Measurements from ENCODE around the gene OR51L1.
"Not testable (repeated sequence)": the region's sequence is repeated elsewhere in the genome, so short reads cannot be mapped to it uniquely, and the experiment has no call there.

OR51L1 gene, protein sequence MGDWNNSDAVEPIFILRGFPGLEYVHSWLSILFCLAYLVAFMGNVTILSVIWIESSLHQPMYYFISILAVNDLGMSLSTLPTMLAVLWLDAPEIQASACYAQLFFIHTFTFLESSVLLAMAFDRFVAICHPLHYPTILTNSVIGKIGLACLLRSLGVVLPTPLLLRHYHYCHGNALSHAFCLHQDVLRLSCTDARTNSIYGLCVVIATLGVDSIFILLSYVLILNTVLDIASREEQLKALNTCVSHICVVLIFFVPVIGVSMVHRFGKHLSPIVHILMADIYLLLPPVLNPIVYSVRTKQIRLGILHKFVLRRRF

DNA sequence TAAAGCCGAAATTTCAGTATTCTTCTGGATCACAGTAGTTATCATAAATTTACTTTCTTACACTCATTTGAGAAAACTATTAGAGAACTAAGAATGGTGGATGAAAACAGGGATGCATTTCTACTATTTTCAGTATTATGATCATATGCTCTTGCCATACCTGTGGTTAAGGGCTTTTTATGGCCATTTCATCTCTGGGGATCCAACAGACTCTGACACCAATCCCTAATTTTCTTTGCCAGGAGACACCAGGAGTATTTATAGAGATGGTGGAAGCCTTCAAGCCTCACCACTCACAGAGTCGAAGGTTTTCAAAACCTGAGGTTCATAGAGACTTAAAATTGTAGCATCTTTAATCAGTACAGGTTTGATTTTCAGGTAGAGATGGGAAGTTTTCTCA is at the start of gene OR51L1:
Gene OR51L1 (plus strand): TSS at position 301 of the 400 bp plus-strand sequence. CDS start 4,132 bp downstream, outside the sequence.
- no peak for DNase-seq

GRCh38 chr11:4947505-4947904 is 47.1 kb upstream of the OR51L1 start, which contains the start of gene OR51A4:
TSS of gene OR51A4 (minus strand) at chr11:4947605. CDS start at chr11:4947100, 505 bp downstream.
- no peak for DNase-seq

GRCh38 chr11:4955613-4956012 is 39.0 kb upstream of the OR51L1 start, which contains the start of gene OR51A2:
TSS of gene OR51A2 (minus strand) at chr11:4955713. CDS start at chr11:4955713, 0 bp downstream.
- DNase-seq: not testable (repeated sequence)

GRCh38 chr11:4957396-4957795 is 37.3 kb upstream of the OR51L1 start:
- DNase-seq: no peak

GRCh38 chr11:4960877-4961276 is 33.8 kb upstream of the OR51L1 start:
- DNase-seq: no peak

DNA sequence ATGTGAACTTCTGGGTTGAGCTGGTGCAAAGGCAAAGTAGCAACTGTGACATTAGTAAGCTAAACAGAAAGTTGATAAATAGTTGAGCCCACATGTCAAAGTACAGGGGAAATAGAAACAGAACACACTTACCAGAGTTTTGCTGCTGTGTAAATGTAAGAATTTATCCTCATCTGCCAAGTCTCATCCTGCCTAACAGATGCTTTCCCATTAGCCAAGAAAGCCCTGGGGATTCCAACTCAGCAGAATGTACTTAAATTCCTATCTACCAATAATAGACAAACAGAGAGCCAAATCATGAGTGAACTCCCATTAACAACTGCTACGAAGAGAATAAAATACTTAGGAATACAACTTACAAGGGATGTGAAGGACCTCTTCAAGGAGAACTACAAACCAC is 31.8 kb upstream of the OR51L1 start:
- no peak for DNase-seq

DNA sequence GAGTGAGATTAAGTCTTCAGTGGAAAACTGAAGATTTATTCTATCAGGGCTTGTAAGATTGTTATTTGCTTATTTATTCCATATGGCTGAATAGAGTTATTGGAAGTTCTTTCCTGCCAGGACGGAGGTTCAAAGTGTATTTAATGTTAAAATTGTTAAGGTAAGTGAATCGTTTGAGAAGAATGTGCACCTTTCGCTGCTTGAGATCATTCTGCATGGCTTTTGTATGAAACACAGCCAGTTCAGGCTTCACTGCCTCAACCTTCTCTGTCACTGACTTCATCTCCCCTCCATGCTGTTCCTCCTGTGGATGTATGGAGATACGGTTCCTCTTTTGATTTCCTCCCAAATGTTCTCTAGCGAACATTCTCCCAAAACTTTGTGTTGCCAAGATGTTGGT is 19.2 kb upstream of the OR51L1 start:
- DNase-seq: no peak

- no peak for DNase-seq
These were observed 15.6 kb upstream of the OR51L1 start for GRCh38 chr11:4979036-4979435.

GRCh38 chr11:4982678-4983077 is 12.0 kb upstream of the OR51L1 start:
- no peak for DNase-seq

DNA sequence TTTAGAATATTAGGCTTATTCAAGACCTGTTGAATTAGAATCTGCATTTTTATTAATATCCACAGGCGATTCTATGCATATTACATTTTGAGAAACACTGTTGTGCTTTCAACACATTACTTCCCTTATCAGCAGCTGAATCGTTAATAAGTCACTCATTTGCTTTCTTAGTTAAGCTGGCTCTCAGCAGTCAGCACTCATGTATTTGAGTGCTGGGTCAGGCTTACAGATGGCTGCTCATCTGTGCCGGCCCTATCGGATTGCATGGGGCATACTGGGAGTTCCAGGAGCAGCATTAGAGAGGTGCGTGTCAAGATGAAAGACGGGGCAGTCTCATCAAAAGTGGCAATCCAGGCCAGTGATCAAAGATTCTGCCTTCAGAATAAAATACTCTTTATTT is 10.8 kb upstream of the OR51L1 start:
- DNase-seq: no peak

GRCh38 chr11:4991060-4991459 is 3.6 kb upstream of the OR51L1 start:
- DNase-seq: no peak

DNA sequence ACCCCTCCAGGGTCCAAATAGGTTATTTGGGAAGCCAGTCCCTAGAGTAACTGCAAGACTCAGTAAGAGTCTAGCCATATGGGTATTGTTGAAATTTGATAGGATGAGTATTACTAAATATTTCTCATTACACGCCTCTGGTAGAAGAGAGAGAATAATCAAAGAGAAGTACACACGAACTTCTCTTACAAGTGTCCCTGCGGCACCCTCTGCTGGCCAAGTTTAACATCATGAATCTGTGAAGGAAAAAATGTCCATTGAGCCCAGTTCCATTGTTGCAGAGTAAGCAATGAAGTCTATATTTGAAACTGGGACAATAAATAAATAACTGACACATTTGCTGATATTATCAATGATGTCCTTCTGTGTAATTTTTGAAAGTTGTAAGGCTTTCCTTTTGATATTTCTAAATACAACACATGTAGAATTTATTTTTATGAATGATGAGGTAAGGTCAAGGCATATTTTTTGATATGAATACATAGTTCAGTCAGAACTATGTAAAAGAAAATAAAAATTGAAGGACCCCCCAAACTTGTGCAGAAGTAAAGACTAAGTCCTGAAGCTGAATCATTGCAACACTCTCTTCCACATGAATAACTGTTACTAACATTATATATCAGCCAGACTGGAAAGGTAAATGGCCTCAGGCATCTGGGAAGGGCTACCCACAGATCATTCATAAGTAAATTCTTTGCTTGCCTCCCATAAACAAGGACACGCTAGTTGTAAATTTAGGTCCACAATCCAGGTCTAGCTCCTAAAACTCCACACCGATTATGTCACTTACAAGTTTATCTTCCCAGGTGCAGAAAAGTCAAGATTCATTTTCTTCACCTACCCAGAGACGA is 10.0 kb downstream of the OR51L1 start:
- peak; percentile 58 for DNase-seq

GRCh38 chr11:5007561-5007960 is 12.9 kb downstream of the OR51L1 start:
- DNase-seq: no peak

- DNase-seq: no peak
These were observed 16.6 kb downstream of the OR51L1 start for GRCh38 chr11:5011254-5011653.

GRCh38 chr11:5013012-5013411 is 18.4 kb downstream of the OR51L1 start:
- no peak for DNase-seq

- DNase-seq: no peak
These were observed 27.3 kb downstream of the OR51L1 start for GRCh38 chr11:5021996-5022395.

DNA sequence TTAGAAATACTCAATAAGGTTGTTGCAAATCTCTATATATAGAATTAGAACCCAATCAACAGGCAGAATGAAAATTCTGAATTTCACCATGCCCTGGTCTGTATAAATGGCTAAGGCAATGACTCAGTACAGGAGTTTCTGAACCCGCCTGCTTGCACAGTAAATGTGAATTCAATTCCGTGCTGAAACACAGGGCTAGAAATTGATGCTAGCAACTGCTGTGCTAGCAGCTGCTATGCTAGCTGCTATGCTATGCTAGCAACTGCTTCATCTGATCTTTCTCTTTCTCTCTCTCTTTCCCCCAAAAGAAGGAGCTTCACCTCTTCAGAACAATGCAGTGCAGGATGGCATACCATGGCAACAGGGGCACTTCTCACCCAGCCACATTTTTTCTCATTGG is 42.0 kb downstream of the OR51L1 start:
- no peak for DNase-seq

DNA sequence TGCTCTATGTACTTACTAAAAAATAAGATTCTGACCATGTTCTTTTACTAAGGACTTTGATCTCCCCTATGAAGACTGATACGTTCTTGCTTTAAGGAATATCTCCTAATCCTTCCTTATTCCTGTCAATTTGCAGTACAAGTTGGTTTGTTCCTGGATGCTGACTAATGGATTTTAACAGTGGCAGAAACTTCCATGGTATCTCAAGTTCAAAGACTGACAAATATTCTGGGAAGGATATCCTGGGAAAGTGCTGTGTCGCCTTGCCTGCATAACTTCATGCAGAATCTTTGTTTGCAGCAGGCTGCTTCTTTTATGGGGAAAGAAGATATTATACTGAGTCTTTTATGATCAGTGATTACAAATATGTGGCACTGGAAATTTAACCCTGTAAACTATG is 43.3 kb downstream of the OR51L1 start:
- DNase-seq: no peak

GRCh38 chr11:5038341-5038740 is 43.7 kb downstream of the OR51L1 start:
- no peak for DNase-seq

- DNase-seq: no peak
These were observed 46.2 kb downstream of the OR51L1 start for GRCh38 chr11:5040876-5041275.

DNA sequence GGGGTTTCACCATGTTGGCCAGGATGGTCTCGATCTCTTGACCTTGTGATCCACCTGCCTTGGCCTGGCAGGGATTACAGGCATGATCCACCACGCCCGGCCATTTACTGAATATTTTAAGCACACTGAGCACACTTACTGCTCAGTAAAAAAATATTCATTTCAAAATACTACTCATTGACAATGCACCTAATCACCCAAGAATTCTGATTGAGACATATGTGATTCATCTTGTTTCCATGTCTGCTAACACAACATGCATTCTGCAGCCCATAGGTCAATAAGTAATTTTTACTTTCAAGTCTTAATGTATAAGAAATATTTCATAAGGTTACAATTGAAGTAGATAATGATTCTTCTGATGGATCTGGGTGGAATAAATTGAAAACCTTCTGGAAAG is 47.4 kb downstream of the OR51L1 start:
- no peak for DNase-seq

- no peak for DNase-seq
These were observed 48.7 kb downstream of the OR51L1 start for GRCh38 chr11:5043380-5043779.

- DNase-seq: no peak
These were observed 51.6 kb downstream of the OR51L1 start, which contains the start of gene OR52J3 for GRCh38 chr11:5046226-5046625. TSS of gene OR52J3 (plus strand) at chr11:5046526. CDS start at chr11:5046526, 0 bp downstream.

- DNase-seq: no peak
These were observed 52.2 kb downstream of the OR51L1 start for GRCh38 chr11:5046754-5047330.
